ENCODE results near the gene ALPK3. TPM values are rescaled to one million over a fixed set of nuclear protein-coding genes. Genes with fewer than 3 reads are reported as not detected.

The ALPK3 gene
- total RNA-seq, 4 donors from 2014 or later: 0.42 to 1.4 (median 0.46) TPM

DNA sequence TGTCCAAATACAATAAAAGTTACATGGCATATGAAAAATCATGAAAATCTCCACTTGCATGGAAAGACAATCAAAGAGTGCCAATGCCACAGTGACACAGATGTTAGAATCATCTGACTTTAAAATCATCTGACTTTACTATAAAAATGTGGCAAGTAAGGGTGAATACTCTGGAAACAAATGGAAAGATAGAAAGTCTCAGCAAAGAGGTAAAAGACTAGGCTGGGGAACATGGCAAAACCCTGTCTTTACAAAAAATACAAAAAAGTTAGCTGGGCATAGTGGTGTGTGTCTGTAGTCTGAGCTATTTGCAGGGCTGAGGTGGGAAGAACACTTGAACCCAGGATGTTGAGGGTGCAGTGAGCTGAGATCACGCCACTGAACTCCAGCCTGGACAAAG, 29.1 kb downstream of the ALPK3 start:
- TF ChIP-seq, protein P1, sequence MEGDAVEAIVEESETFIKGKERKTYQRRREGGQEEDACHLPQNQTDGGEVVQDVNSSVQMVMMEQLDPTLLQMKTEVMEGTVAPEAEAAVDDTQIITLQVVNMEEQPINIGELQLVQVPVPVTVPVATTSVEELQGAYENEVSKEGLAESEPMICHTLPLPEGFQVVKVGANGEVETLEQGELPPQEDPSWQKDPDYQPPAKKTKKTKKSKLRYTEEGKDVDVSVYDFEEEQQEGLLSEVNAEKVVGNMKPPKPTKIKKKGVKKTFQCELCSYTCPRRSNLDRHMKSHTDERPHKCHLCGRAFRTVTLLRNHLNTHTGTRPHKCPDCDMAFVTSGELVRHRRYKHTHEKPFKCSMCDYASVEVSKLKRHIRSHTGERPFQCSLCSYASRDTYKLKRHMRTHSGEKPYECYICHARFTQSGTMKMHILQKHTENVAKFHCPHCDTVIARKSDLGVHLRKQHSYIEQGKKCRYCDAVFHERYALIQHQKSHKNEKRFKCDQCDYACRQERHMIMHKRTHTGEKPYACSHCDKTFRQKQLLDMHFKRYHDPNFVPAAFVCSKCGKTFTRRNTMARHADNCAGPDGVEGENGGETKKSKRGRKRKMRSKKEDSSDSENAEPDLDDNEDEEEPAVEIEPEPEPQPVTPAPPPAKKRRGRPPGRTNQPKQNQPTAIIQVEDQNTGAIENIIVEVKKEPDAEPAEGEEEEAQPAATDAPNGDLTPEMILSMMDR (IDR thresholded peaks at IDR 0.05): no peak
- no peak for TF ChIP-seq POLR2A (IDR thresholded peaks at IDR 0.05)
- no peak overlapping the region for H3K4me3 ChIP-seq (ENCODE audit: low read depth, poor library complexity, severe bottlenecking)
- intact Hi-C loops (cut with DNase I; ENCODE audit: low total_unique reads): no loop called here
- WGBS, 2 donors: 95 to 100% methylated on average over 1 of the region's 1 CpG
- no peak for DNase-seq (ENCODE audit: low spot score in 2 of 2)

DNA sequence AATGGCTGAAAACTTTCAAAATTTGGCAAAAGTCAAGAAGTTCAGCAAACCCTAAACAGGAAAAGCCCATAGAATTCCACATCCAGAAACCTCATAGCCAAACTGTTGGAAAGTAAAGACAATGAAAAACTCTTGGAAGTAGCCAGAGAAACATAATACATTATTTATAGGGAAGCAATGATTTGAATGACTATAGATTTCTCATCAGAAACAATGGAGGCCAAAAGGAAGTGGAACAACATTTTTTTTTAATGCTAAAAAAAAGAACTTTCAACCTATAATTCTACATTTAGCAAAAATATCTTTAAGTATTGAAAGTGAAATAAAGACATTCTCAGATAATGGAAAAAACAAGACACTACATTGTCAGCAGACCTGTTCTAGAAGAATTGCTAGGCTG, 30.2 kb downstream of the ALPK3 start:
- no peak overlapping the region for H3K4me3 ChIP-seq (ENCODE audit: low read depth, poor library complexity, severe bottlenecking)
- intact Hi-C loops (cut with DNase I; ENCODE audit: low total_unique reads): no loop called here
- TF ChIP-seq, protein P1 (IDR thresholded peaks at IDR 0.05): no peak
- TF ChIP-seq POLR2A (IDR thresholded peaks at IDR 0.05): no peak
- no peak for DNase-seq (ENCODE audit: low spot score in 2 of 2)

DNA sequence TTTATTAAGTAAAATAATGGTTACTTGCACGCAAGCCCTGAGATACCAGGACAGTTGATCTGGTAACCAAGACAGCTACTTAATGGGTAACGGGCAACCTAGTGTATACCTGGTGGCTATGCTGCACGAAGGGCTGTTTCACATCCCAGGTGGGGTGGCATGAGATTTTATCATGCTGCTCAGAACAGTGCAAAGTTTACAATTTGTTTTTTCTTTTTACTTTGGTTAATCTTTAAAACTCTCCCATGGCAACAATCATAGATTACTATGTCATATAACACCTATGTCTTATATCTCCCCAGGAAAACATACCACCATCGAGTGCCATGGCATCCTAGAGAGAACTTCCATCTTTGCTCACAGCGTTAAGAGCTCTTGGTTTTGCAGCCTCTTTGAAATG, 35.1 kb downstream of the ALPK3 start:
- H3K4me3 ChIP-seq (ENCODE audit: low read depth, poor library complexity, severe bottlenecking): no peak overlapping the region
- WGBS, 2 donors: 92 to 94% methylated on average over 5 of the region's 5 CpGs
- TF ChIP-seq POLR2A (IDR thresholded peaks at IDR 0.05): no peak
- TF ChIP-seq, protein P1 (IDR thresholded peaks at IDR 0.05): no peak
- intact Hi-C loops (cut with DNase I; ENCODE audit: low total_unique reads): no loop called here
- DNase-seq (ENCODE audit: low spot score in 2 of 2): no peak

DNA sequence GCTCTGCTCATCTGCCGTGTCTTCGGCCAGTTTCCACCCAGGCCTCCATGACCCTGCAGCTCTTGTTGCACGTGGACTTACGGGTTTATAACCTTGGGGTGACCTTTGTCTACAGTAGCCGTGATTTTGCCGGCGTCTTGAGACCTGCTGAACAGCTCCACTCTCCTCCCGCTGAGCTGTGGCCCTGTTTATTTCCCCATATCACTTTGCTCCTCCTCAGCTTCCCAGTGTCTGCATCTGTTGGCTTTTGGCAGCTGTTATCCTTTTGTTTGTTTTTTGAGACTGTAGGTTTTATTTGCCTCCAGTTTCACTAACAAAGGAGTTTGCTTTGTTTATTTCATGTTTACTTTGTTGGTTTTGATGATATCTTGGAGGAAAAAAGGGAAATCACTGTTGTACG, 38.0 kb downstream of the ALPK3 start:
- intact Hi-C loops (cut with DNase I; ENCODE audit: low total_unique reads): no loop called here
- 83 to 88% methylated on average over 9 of the region's 9 CpGs for WGBS, 2 donors
- H3K4me3 ChIP-seq (ENCODE audit: low read depth, poor library complexity, severe bottlenecking): no peak overlapping the region

DNA sequence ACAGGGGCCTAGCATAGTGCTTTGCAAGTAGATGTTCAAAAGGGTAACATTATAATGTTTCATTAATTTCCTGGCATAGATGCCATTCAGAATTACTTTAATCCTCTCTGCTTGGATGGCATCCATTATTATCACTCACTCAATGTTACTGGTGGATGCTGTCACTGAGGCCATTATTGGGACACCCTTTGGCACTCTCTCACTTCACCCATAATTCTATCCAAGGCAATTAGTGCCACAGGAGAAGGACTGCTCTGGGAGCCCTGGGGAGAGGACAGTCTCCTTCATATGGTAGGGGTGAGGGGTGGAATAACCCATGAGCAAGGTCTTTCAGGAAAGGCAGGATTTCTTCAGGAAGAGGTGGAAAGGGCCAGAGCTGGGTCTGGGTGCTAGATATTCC, 38.6 kb downstream of the ALPK3 start:
- TF ChIP-seq, protein P1 (IDR thresholded peaks at IDR 0.05): no peak
- TF ChIP-seq POLR2A (IDR thresholded peaks at IDR 0.05): no peak
- no peak overlapping the region for H3K4me3 ChIP-seq (ENCODE audit: low read depth, poor library complexity, severe bottlenecking)

More for the DNA sequence above, 38.0 kb downstream of the ALPK3 start:
- peak in 1 of 2 donors; percentile 58 for DNase-seq (ENCODE audit: low spot score in 2 of 2)
- TF ChIP-seq, protein P1 (IDR thresholded peaks at IDR 0.05): no peak
- TF ChIP-seq POLR2A (IDR thresholded peaks at IDR 0.05): no peak

DNA sequence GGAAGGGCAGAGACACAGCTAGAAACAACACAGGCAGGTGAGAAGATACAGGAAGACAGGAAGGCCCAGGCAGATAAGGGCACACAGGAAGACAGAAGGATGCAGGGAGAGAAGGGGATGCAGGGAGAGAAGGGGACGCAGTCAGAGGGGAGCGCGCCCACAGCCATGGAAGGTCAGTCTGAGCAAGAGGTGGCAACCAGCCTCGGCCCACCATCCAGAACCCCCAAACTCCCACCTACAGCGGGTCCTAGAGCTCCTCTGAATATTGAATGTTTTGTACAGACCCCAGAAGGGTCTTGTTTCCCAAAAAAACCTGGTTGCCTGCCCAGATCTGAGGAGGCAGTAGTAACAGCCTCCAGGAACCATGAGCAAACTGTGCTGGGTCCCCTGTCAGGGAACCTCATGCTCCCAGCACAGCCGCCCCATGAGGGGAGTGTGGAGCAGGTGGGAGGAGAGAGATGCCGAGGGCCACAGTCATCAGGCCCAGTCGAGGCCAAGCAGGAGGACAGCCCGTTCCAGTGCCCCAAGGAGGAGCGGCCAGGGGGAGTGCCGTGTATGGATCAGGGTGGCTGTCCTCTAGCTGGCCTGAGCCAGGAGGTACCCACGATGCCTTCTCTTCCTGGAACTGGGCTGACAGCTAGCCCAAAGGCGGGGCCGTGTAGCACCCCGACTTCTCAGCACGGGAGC, 39.7 kb downstream of the ALPK3 start:
- WGBS, 2 donors: 92 to 96% methylated on average over 15 to 16 of the region's 16 CpGs
- DNase-seq (ENCODE audit: low spot score in 2 of 2): peak in 1 of 2 donors; percentile 62
- no peak overlapping the region for H3K4me3 ChIP-seq (ENCODE audit: low read depth, poor library complexity, severe bottlenecking)
- intact Hi-C loops (cut with DNase I; ENCODE audit: low total_unique reads): no loop called here
- no peak for TF ChIP-seq POLR2A (IDR thresholded peaks at IDR 0.05)
- TF ChIP-seq, protein P1 (IDR thresholded peaks at IDR 0.05): no peak

More for the DNA sequence above, 38.6 kb downstream of the ALPK3 start:
- no peak for DNase-seq (ENCODE audit: low spot score in 2 of 2)
- intact Hi-C loops (cut with DNase I; ENCODE audit: low total_unique reads): no loop called here

Data from lower leg skin (tissue), 4 donors.